Measurements from ENCODE around the gene PCCB. TPM values are rescaled to one million over a fixed set of nuclear protein-coding genes. Genes with fewer than 3 reads are reported as not detected.

PCCB gene
- total RNA-seq, 1 experiment from 2014 or later: 46.8 TPM

DNA sequence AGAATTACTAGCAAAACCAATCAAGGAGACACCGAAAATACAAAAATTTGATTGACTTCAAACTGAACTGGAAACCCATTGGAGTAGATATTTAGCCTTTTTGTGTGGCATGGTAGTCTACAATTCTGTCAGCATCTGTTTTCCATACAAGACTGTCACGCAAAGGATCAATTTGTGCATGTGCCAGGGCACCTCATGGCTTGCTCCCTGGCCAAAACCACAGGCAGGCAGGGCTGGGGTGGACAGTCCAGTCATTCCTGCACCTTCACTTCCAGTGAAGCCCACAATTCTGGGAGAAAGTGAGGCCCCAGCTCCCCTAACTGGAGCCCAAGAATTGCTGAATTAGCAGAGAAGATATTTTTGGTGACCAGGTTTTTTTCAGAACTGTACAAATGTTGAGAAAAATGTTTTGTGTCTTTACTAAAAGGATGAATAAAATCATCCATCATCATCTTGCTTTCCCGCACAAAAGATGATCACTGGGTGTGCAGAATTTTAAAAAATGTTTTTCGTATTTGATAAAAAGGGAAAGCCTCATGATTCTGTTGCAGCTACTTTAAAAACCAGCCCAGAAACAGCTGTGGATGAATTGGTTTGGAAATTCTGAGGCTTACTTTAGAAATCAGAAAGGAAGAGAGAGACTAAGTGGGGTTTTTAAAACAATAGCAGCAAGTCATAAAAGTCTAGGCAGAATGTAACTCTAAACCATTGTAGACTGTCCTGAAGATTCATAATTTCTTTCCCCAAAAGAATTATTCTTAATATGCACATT lies 86.4 kb downstream of the PCCB start:
- intact Hi-C loops (cut with micrococcal nuclease; ENCODE audit: unreplicated experiment): no loop called here
- TF ChIP-seq CTCF (conservative IDR thresholded peaks at IDR 0.05) (no peak), EZH2 (IDR thresholded peaks at IDR 0.05; ENCODE audit: low read depth) (no peak)
- Histone ChIP-seq H3K4me3 (no peak overlapping the region), H3K36me3 (ENCODE audit: low read depth) (0 out of 2 replicates have a peak, but pooled peaks cover 6% of the 10 kb centered on the region), H2AFZ (no peak overlapping the region), H3K9me3 (ENCODE audit: insufficient read depth, low read depth) (no peaks in the 10 kb centered on the region; the same call in 1 of the 2 replicates), H3K4me2 (no peak overlapping the region), H3K27ac (no peak overlapping the region), H3F3A (ENCODE audit: insufficient read depth, low read depth) (no peaks in the 10 kb centered on the region), H3K4me1 (replicated peaks; ENCODE audit: insufficient read depth) (no peaks in the 10 kb centered on the region), H3K27me3 (ENCODE audit: insufficient read depth, low read depth) (no peaks in the 10 kb centered on the region), H3K79me2 (ENCODE audit: low read depth) (no peaks in the 10 kb centered on the region), H4K20me1 (ENCODE audit: insufficient read depth) (no peaks in the 10 kb centered on the region), H3K9me2 (ENCODE audit: insufficient read depth) (no peaks in the 10 kb centered on the region)
- BruUV-seq (replicated peaks): no TSS peak
- ChIA-PET CTCF (no interaction called here), POLR2A (ENCODE audit: unreplicated experiment) (no interaction called here)
- no peak for DNase-seq

- Histone ChIP-seq H4K20me1 (ENCODE audit: insufficient read depth) (no peaks in the 10 kb centered on the region), H3F3A (ENCODE audit: insufficient read depth, low read depth) (no peaks in the 10 kb centered on the region), H3K4me3 (no peak overlapping the region), H3K27ac (0 out of 2 replicates have a peak overlapping the region, but pooled peaks have one; percentile 11), H3K9me2 (ENCODE audit: insufficient read depth) (no peaks in the 10 kb centered on the region), H3K27me3 (ENCODE audit: insufficient read depth, low read depth) (no peaks in the 10 kb centered on the region), H3K4me2 (no peak overlapping the region), H3K9me3 (ENCODE audit: insufficient read depth, low read depth) (no peaks in the 10 kb centered on the region; the same call in 1 of the 2 replicates), H3K4me1 (replicated peaks; ENCODE audit: insufficient read depth) (no peaks in the 10 kb centered on the region; the same call in 1 of the 2 replicates), H3K79me2 (ENCODE audit: low read depth) (no peaks in the 10 kb centered on the region), H2AFZ (no peak overlapping the region), H3K36me3 (ENCODE audit: low read depth) (0 out of 2 replicates have a peak, but pooled peaks cover 8% of the 10 kb centered on the region)
- POLR2A ChIA-PET (ENCODE audit: unreplicated experiment): no interaction called here
- no peak for DNase-seq
- intact Hi-C loops (cut with micrococcal nuclease; ENCODE audit: unreplicated experiment): no loop called here
- no TSS peak for BruUV-seq (replicated peaks)
- CTCF ChIA-PET: interaction anchor here (0.6 kb wide), 1 partner anchor 15 kb away, joined by 3 read pairs; no protein-coding TSS in a partner anchor
- TF ChIP-seq CTCF (conservative IDR thresholded peaks at IDR 0.05) (no peak), EZH2 (IDR thresholded peaks at IDR 0.05; ENCODE audit: low read depth) (no peak)
Measured at GRCh38 chr3:136343446-136343845, 93.3 kb downstream of the PCCB start.

DNA sequence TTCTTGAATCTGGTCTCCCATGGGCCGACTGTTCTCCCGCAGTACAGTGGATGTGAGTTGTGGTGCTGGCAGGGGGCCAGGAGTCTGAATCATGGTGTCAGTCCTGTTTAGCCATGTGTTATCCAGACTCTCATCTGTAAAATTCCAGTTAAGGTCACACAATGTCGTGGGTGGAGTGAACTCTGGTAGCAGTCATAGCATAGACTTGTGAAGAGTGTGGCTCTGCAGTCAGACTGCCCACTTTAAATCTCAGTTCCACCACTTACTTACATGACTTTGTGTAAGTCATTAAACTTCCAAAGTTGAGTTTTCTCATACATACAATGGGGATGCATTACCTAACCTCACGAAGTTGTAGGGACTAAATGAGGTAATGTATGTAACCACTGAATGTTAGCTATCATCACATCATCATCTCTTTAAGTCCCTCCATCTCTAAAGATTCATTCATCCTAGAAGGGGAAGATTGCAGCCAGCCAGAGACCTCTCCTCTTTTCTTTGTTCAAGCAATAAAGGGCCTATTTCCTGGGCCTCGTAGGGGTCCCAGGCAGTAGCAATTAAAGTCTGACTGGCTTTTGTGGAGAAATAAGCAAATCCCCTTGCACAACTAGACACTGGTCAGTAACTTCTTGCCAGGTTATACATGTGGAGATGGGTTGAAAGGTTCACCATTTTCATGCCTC lies 93.9 kb downstream of the PCCB start:
- ChIA-PET CTCF (no interaction called here), POLR2A (ENCODE audit: unreplicated experiment) (no interaction called here)
- no TSS peak for BruUV-seq (replicated peaks)
- Histone ChIP-seq H3K4me3 (no peak overlapping the region), H2AFZ (no peak overlapping the region), H3K9me2 (ENCODE audit: insufficient read depth) (no peaks in the 10 kb centered on the region), H3K4me1 (replicated peaks; ENCODE audit: insufficient read depth) (no peaks in the 10 kb centered on the region; the same call in 1 of the 2 replicates), H3K27ac (0 out of 2 replicates have a peak overlapping the region, but pooled peaks have one; percentile 11), H3K27me3 (ENCODE audit: insufficient read depth, low read depth) (no peaks in the 10 kb centered on the region), H4K20me1 (ENCODE audit: insufficient read depth) (no peaks in the 10 kb centered on the region), H3K4me2 (no peak overlapping the region), H3K36me3 (ENCODE audit: low read depth) (peaks cover 10% of the 10 kb centered on the region; the same call in 1 of the 2 replicates), H3F3A (ENCODE audit: insufficient read depth, low read depth) (no peaks in the 10 kb centered on the region), H3K79me2 (ENCODE audit: low read depth) (no peaks in the 10 kb centered on the region), H3K9me3 (ENCODE audit: insufficient read depth, low read depth) (no peaks in the 10 kb centered on the region; the same call in 1 of the 2 replicates)
- TF ChIP-seq CTCF (conservative IDR thresholded peaks at IDR 0.05) (no peak), EZH2 (IDR thresholded peaks at IDR 0.05; ENCODE audit: low read depth) (no peak)
- peak; percentile 49 to 80 for DNase-seq
- intact Hi-C loops (cut with micrococcal nuclease; ENCODE audit: unreplicated experiment): no loop called here

All from PC-9 (cell line).